ENCODE measurements around the gene CHST11. TPM values are rescaled to one million over a fixed set of nuclear protein-coding genes. Genes with fewer than 3 reads are reported as not detected.

Gene CHST11
- 2.3 and 6.9 TPM in 2 replicates for total RNA-seq

DNA sequence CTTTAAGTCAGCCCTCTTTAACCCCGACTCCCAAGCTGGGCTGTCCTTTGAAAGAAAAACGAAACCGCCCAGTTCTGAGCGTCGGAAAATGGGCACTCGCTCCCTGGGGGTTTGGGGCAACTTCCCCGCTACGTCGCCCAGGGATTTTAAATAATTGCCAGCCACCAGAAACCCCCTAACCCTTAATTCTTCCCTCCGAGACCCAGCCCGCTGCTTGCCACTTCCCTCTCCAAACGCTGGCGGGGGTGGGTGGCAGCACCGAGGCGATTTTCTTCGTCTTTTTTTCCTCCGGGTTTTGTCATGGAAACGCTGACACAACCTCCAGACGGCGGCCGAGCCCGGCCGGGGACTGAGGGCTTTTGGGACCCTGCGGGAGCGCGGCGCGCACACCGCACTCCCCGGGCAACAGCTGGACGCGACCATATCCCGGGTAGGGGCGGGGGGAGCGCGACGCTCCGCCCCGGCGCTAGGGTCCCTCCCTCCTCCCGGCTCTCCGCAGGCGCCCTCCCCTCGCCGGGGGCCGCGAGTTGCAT, at the start of gene CHST11:
Gene CHST11 (plus strand): TSS at position 532 of the 533 bp plus-strand sequence.

Other genes with a start within 250 kb of the CHST11 start
- 582 and 1,066 TPM in 2 replicates for gene TXNRD1, start 241.2 kb upstream of the CHST11 start, total RNA-seq
- 19.2 and 24.4 TPM in 2 replicates for gene EID3, start 153.2 kb upstream of the CHST11 start, total RNA-seq